Right lung (tissue), 5 donors: ENCODE measurements around the gene COQ2. TPM values are rescaled to one million over a fixed set of nuclear protein-coding genes. Genes with fewer than 3 reads are reported as not detected.
"Not testable (repeated sequence)": the region's sequence is repeated elsewhere in the genome, so short reads cannot be mapped to it uniquely, and the experiment has no call there.

Experiments used
- DNase-seq, 2 donors: peaks; one replicate each; pipeline ENCODE4 v3.0.0-alpha.2; 2013
- polyA plus RNA-seq, 5 donors: library from polyadenylated mRNA; unstranded; fragments of 120-200 nt; gene quantifications; one replicate each; pipeline versions ENCODE4 v1.2.1 to v1.2.3, GENCODE V29; 2013; ENCODE audit warnings: inconsistent platforms in 1 of 5, low replicate concordance in 1 of 5; ENCODE audit not compliant: insufficient read length in 5 of 5, insufficient read depth in 1 of 5

The COQ2 gene
- polyA plus RNA-seq, 5 donors: 13.4 to 19.5 (median 16.0) TPM

DNA sequence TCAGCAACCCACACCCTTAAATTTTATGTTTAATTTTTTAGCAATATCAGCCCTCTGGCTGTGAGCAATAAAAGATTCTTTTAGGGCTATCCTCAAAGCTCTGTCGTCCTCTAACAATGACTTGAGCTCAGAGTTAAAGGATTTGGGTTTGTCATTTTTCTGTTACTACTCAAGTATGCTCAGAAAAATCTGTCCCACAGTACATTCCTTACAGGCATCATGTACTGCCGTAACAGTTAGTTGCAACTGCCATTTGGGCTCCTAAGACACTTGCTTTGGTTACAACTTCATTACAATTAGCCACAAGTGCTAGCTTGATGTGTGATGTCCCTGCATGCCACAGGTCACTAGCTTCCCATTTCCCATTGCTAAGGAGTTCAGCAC lies 33.2 kb downstream of the COQ2 start:
- no peak for DNase-seq

- no peak for DNase-seq
Observed at GRCh38 chr4:83250687-83251446, 33.7 kb downstream of the COQ2 start.

- DNase-seq: no peak
Observed at GRCh38 chr4:83248486-83248885, 36.1 kb downstream of the COQ2 start.

- DNase-seq: no peak
Observed at GRCh38 chr4:83247415-83248357, 36.9 kb downstream of the COQ2 start.

- no peak for DNase-seq
Observed at GRCh38 chr4:83241132-83241531, 43.5 kb downstream of the COQ2 start.

GRCh38 chr4:83240379-83240875 lies 44.2 kb downstream of the COQ2 start:
- DNase-seq: no peak

DNA sequence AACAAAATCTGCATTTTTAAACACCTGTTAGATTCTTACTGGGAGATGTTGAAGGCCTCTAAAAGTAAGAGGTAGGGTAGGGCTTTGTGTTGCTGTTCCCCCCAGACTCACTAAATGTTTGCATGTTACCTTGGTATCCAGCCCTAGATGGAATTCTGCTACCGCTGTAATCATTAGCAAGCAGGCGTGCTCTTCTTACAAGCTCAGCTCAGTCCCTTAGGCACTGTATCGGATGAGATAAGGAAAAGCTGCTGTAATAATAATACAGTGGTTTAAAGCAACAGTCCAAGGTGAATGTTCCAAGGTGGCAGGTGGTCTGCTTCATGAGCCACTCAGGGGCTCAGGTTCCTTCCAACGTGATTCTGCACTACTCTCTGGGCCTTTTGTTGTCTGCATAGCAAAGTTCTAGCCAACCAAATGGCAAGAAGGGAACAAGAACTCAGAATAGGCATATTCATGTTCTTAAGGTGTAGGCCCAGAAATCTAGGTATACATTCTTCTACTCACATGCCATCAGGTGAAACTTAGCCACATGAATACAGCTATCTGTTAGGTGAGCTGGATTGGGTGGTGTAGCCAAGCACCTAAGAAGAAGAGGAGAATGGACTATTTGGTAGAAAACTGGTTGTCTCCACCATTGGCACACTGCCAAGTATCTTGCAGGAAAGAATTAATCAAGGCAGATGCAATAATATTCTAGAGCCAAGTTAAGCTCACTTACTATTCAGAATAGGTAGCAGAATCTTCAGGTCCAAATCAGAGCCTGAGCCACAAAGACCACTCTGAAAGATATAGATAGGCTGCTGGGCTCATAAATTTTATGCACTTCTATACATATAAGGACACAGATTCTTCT lies 46.0 kb downstream of the COQ2 start:
- no peak for DNase-seq

GRCh38 chr4:83237591-83237990 lies 47.0 kb downstream of the COQ2 start:
- DNase-seq: no peak

DNA sequence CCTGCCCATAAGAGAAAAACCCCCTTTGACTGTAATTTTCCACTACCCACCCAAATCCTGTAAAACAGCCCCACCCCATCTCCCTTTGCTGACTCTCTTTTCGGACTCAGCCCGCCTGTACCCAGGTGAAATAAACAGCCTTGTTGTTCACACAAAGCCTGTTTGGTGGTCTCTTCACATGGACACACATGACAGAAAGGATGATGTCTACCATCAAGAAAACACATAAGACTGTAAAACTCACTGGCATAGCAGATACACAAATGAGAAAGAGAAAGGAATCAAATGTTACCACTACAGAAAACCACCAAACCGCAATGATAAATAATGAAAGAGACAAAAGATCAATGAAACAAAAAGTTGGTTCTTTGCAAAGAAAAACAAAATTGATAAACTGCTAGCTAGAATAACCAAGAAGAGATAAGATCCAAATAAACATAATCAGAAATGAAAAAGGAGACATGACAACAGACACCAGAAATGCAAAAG lies 48.9 kb downstream of the COQ2 start:
- DNase-seq: not testable (repeated sequence)

GRCh38 chr4:83234902-83235644 lies 49.5 kb downstream of the COQ2 start:
- no peak for DNase-seq

DNA sequence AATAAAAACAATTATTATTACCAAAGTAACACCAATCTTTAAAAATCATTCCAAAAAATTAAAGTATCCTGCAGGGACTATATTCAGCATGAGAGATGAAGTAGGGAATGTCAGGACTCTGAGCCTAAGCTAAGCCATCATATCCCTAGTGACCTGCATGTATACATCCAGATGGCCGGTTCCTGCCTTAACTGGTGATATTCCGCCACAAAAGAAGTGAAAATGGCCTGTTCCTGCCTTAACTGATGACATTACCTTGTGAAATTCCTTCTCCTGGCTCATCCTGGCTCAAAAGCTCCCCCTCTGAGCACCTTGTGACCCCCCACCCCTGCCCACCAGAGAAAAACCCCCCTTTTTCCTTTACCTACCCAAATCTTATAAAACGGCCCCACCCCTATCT lies 50.2 kb downstream of the COQ2 start:
- DNase-seq: not testable (repeated sequence)

GRCh38 chr4:83232082-83232481 lies 52.5 kb downstream of the COQ2 start:
- DNase-seq: no peak

DNA sequence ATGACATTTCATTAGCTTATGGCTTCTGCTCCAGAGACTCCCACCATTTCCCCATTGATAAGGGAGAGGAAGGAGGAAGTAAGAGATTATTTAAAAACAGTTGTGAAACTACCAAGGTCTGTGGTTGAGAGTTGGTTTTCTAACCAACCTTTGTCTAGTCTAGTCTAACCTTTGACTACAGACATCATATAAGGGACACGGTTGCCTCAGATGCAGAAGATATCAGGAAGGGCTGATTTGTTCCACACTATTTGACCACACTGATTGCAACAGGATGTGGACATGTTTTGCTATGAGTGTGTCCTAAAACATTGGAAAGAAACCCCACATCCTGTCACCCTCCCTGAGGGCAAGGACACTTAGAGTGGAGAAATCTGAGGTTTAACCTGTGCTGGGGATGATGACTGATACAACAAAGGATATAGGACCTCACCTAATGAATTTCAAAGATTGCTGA lies 53.0 kb downstream of the COQ2 start:
- no peak for DNase-seq

GRCh38 chr4:83230928-83231327 lies 53.7 kb downstream of the COQ2 start:
- DNase-seq: no peak

GRCh38 chr4:83229791-83230190 lies 54.8 kb downstream of the COQ2 start:
- DNase-seq: no peak

DNA sequence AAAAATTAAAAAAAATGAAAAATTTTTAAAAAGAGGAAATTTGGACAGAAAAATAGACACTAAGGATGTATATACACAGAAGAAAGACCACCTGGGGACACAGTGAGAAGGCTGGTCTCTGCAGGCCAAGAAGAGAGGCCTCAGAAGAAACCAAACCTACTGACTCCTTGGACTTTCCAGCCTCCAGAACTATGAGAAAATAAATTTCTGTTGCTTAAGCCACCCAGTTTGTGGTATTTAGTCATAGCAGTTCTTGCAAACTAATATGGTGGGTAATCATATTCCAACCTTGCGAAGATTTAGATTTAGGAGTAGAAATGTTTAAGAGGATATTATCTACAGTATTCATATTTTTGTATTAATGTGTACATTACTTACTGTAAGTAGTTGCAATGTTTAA lies 56.4 kb downstream of the COQ2 start:
- DNase-seq: no peak

DNA sequence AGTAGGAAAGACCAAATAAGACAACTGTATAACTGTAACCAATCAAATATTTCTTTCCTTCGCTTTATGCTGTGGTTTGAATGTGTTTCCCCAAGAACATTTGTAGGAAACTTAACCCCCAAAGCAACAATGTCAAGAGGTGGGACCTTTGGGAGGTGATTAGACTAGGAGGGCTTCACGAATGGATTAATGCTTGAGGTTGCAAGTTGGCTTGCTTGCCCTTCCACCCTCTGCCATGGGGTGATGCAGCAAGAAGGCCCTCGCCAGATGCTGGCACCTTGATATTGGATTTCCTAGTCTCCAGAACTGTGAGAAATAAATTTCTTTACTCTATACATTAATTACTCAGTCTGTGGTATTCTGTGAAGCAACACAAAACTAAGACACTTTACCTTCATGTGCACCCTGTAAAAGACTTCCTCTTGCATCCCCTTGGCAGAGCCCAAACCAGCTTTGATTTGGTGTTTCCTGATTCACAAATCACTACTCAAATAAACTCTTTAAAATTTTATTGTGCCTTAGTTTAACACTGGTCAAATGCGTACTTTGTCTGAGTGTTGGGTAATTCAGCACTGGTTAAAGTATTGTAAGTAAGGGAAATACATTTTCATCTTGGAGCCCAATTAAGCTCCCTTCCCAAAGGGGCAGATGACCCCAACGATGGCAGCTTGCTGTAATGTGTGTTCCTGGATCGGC lies 59.9 kb downstream of the COQ2 start:
- no peak for DNase-seq

DNA sequence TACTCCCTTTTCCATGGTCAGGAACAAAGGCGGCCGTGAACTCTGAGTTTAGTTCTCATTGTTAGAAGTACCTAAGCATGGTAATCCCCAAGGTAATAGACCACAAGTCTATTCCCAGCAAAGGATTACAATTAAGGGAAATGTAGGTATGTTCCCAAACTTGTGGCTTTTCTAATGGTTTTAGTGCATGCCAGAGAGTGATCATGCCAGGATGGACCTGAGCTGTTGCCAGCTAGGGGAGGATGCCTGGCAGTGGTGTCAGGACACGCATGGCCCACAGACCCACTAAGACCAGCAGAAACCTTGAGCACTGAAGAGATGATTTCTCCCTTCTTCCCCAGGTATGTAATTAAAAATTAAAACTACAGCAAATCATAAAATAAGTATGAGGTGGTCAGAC lies 60.8 kb downstream of the COQ2 start:
- DNase-seq: no peak

- DNase-seq: no peak
Observed at GRCh38 chr4:83221897-83222441, 62.6 kb downstream of the COQ2 start.
